GOT3 (cell line): ENCODE measurements around the gene HGS.

Source experiments
- DNase-seq: peaks from one replicate; lab custom pipeline; 2025; ENCODE audit warnings: mixed read lengths; lab: John Stamatoyannopoulos, UW

Gene HGS

GRCh38 chr17:81705518-81706231 is 21.9 kb downstream of the HGS start:
- DNase-seq: no peak

- no peak for DNase-seq
Observed at GRCh38 chr17:81706232-81706611, 22.4 kb downstream of the HGS start.

DNA sequence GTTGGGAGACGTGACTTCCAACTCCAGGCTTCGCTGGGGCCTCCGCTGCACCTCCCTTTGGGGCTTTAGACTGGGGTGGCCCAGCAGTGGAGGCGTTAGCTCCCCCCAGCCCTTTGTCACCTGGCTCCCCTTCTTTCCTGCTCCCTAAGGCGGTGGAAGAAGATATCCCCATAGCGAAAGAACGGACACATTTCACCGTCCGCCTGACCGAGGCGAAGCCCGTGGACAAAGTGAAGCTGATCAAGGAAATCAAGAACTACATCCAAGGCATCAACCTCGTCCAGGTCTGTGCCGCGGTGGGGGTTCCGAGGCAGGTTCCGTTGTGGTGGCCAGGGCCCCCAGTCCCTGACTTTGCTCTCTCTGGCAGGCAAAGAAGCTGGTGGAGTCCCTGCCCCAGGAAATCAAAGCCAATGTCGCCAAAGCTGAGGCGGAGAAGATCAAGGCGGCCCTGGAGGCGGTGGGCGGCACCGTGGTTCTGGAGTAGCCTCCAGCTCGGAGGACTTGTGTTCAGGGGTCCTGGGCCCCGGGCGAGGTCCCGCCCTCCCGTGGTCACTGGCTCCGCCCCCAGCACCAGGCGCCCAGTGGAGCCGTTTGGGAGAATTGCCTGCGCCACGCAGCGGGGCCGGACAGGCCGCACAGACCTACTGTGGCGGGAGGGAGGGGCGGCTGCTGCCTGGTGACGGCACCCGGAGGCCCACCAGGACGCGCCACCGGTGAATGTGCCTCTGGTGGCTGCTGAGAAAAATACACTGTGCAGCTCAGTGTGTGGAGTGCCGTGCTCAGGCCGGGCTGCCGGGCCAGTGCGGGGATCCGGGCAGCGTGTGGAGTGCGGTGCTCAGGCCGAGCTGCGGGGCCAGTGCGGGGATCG is 23.2 kb downstream of the HGS start:
- no peak for DNase-seq

DNA sequence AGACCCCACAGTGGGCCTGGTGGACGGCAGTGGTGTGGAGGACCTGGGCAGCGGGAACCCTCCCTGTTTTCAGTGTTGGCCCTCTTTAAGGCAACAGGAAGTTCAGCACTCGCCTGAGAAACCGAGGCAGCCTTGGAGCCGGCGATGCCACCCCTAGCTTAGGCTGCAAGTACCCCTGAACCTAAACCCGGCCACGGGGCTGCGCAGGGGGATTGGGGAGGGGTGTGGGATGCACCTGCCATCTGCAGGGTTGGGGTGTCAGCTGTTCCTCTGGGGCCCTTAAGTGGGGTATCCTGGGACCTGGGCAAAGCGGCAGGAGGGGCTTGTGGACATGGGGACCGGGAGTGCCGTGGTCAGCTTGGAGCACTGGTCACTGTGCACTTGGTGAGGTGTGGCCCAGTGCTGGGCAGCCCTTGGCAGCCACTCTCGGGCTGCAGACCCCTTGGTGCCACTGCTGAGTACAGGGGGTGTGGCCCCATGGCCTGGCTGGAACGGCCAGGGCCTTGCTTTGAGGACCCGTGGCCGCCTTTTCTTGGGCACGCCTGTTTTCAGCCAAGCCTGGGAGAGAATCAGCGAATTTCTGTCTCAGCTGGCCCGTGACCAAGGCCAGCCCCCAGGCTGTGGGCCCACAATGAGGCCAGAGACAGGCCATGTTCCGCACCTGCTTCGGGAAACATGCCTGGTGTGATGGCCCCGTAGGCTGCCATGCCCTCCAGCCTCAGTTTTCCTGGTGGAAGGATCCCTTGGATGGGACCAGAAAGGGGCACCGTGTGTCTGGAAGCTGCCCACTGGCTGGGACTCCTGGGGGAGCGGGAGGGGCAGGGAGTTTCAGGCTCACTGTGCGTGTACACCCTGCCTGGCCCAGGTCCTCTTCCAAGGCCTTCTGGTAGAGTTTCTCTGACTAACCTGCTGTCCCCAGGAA is 24.2 kb downstream of the HGS start:
- DNase-seq: no peak

DNA sequence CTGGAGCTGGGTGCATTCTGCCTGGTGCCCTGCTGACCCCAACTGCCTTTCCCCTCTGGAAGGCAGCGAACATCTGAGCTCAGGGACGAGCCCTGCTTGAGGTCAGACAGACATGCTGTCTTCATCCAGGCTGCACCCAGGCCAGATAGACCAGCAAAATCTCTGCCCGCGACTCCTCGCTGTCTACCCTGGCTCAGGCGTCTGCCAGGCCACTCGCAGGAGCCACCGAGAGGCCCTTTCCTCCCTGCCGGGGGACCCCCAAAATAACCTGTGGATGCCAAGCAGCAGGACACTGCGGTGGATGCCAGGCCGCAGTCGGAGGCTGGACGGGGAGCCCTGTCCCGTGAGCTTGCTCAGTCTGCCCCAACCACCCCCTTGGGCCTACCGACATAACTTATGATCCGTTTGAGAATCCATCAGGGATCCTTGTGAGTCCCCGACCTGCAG is 25.0 kb downstream of the HGS start:
- DNase-seq: no peak

GRCh38 chr17:81710514-81711308 is 26.9 kb downstream of the HGS start:
- no peak for DNase-seq

DNA sequence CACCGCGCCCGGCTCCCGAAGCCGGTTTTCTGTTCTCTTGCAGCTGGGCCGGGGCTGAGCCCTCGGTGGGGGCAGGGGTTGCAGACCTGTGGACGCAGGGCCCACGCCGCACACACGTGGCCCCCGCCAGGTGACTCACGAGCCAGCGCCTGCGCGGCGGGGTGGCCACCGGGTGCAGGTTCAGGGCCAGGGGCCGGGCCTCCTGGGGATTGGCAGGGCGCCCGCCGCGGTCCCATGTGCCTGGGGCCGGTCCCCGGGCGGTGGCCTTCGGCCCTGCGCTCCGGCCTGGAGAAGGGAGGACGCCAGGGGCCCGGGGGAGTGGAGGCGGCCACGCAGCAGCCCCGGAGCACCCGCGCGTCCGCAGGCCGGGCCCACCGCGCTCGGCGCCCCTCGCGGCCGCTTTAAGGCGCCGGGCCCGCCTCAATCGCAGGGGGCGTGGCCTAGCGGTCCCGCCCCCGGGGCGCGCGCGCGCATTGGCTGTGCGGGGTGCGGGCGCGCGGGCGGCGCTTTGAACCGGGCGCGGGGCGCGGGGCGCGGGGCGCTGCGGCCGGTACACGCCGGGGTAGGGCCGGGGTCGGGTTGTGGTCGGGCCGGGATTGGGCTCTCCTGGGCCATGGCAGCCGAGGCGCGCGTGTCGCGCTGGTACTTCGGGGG is 28.1 kb downstream of the HGS start, which contains the start of gene SLC25A10:
TSS of gene SLC25A10 (plus strand) at position 471 of the 654 bp plus-strand sequence. CDS start at position 614, 143 bp downstream.
- peak; percentile 56 for DNase-seq

DNA sequence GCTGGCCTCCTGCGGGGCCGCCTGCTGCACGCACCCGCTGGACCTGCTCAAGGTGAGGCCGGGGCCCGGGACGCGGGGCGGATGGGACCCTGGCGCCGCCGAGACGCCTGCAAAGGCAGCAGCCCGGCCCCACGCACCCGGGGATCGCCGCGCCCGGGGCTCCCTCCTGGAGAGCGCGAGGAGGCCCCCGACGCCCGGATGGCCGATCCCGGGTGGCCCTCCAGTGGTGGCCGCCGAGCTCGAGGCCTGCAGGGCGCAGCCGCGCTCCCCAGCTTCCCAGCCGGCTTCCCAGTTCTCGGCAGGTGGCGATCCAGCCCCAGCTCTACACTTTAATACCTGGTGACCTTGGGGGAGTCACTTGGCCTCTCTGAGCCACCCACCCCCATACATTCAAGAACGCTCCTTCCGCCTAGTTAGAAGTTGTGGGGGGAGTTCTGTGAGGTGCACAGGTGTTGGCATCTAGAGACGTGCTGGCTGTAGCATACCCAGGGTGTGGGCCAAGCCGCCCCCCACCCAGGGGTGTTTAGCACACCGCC is 28.7 kb downstream of the HGS start:
- no peak for DNase-seq

DNA sequence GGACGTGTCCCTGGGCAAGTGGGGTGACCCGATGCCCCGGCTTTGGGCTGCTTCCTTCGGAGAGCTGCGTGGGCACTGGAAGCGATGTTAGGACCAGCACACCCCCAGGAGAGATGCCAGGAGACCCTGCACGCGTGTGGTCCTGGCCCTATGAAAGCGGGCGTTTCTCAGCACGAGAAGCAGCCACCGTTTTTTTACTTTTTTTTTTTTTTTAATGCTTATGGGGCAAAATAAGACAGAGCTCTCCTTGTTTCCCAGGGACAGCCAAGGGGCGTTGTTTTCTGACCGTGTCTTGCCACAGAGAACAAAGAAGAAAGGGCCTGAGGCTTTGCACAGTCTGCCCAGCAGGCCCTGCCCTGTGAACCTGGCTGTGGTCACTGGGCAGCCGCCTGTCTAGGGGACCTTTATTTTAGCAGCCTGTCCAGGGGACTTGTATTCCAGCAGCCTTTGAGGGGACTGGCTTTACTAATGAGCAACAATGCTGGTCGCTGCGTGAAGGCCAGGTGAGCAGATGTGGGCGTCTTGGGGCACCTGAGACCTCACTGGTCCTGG is 29.3 kb downstream of the HGS start:
- DNase-seq: no peak

GRCh38 chr17:81713556-81714411 is 30.0 kb downstream of the HGS start:
- no peak for DNase-seq

DNA sequence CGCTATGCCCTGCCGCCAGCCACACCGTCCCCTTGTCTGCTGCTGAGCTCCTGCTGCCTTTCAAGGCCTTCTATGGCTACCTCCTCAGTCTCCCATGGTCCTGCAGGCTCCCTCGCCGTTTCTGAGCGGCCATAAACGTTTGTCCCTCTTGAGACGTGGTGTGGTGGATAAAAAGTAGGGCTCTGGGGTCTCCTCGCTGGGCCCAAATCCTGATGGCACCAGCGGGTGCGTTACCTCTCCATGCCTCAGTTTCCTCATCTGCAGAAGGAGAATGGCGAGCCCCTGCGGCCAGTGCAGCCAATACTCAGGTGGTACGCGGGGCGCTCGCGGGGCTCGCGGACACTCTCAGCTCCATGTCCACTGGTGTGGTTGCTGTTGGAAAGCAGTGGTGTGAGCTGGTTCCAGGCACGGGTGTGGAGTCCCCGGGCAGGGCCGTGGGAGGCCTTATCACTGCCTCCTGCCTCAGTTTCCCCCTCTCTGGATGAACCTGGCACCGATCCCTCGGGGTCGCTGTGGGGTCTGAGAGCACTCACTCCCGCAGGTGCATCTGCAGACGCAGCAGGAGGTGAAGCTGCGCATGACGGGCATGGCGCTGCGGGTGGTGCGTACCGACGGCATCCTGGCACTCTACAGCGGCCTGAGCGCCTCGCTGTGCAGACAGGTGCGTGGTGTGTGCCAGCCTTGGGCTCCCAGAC is 30.7 kb downstream of the HGS start:
- no peak for DNase-seq

- DNase-seq: no peak
Observed at GRCh38 chr17:81715107-81715871, 31.5 kb downstream of the HGS start.

- no peak for DNase-seq
Observed at GRCh38 chr17:81715872-81716673, 32.3 kb downstream of the HGS start.

- DNase-seq: no peak
Observed at GRCh38 chr17:81716674-81716996, 32.8 kb downstream of the HGS start.

- no peak for DNase-seq
Observed at GRCh38 chr17:81717049-81717765, 33.4 kb downstream of the HGS start.

DNA sequence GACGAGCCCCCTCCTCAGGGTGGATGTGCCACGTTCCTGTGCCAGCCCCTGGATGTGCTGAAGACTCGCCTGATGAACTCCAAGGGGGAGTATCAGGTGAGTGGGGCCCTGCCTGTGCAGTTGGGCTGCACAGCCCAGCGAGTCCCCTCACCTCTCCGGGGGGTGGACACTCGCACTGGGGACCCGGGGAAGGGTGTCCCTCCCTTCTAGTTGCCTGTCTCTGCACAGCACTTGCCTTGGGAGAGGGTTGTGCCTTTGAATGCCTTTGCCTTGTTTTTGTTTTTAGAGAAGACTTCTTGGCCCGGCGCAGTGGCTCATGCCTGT is 33.9 kb downstream of the HGS start:
- no peak for DNase-seq
